Spleen (tissue), 11 donors: ENCODE measurements around the gene OARD1. TPM values are rescaled to one million over a fixed set of nuclear protein-coding genes. Genes with fewer than 3 reads are reported as not detected.
A peak's percentile ranks its signal among the peaks of the same experiment; 100 is the strongest.

Experiments used
- DNase-seq: peaks from one replicate; pipeline ENCODE4 v3.0.0-alpha.2; 2020
- H3K27ac ChIP-seq, 8 donors: fragments of 200-600 bp; sonication (generic) in 7 of 8; 1 replicate in 4 of 8; 2 replicates in 4 of 8; pipeline versions ENCODE4 v1.5.0 to v1.8.0; 2016 to 2021; ENCODE audit warnings: inconsistent platforms in 4 of 8, mild to moderate bottlenecking in 4 of 8, moderate library complexity in 1 of 8
- H3K27me3 ChIP-seq, 7 donors: fragments of 200-600 bp; sonication (generic) in 6 of 7; replicated peaks in 1 of 7; 1 replicate in 4 of 7; 2 replicates in 3 of 7; pipeline versions ENCODE4 v1.5.0 to v1.8.0; 2016 to 2021; ENCODE audit warnings: inconsistent platforms in 3 of 7, mild to moderate bottlenecking in 1 of 7
- H3K36me3 ChIP-seq, 6 donors: fragments of 200-600 bp; sonication (generic) in 5 of 6; 1 replicate in 4 of 6; 2 replicates in 2 of 6; pipeline versions ENCODE4 v1.5.0 to v1.8.0; 2016 to 2021; ENCODE audit warnings: inconsistent platforms in 2 of 6
- H3K4me1 ChIP-seq, 6 donors: fragments of 200-600 bp; sonication (generic) in 5 of 6; 1 replicate in 3 of 6; 2 replicates in 3 of 6; pipeline versions ENCODE4 v1.5.0 to v1.8.0; 2016 to 2021; ENCODE audit warnings: inconsistent platforms in 3 of 6
- H3K4me3 ChIP-seq, 8 donors: fragments of 200-600 bp; sonication (generic) in 7 of 8; 1 replicate in 4 of 8; 2 replicates in 4 of 8; pipeline versions ENCODE4 v1.5.0 to v1.8.0; 2016 to 2021; ENCODE audit warnings: inconsistent platforms in 4 of 8, mild to moderate bottlenecking in 4 of 8, moderate library complexity in 2 of 8
- H3K9me3 ChIP-seq, 8 donors: fragments of 200-600 bp; sonication (generic) in 7 of 8; 1 replicate in 4 of 8; 2 replicates in 4 of 8; pipeline versions ENCODE4 v1.5.0 to v1.8.0; 2016 to 2021; ENCODE audit warnings: inconsistent platforms in 4 of 8
- CTCF ChIP-seq, 11 experiments: fragments of 200-600 bp in 7 of 11; fragments of 450-650 bp in 4 of 11; sonication (generic) in 4 of 11; IDR thresholded peaks in 8 of 11; conservative IDR thresholded peaks in 3 of 11; 1 replicate in 7 of 11; 2 replicates in 4 of 11; pipeline versions ENCODE4 v1.4.0 to v1.8.0; 2016 to 2021; ENCODE audit warnings: antibody characterized with exemption in 11 of 11, inconsistent platforms in 4 of 11, mild to moderate bottlenecking in 1 of 11
- POLR2A ChIP-seq, 3 donors: fragments of 450-650 bp; IDR thresholded peaks; one replicate each; pipeline ENCODE4 v1.5.1; 2017; ENCODE audit warnings: antibody characterized with exemption in 3 of 3, mild to moderate bottlenecking in 1 of 3
- POLR2AphosphoS5 ChIP-seq, 3 donors: sonication (generic); formaldehyde crosslinking; IDR thresholded peaks; one replicate each; pipeline ENCODE4 v1.5.1; 2017; ENCODE audit warnings: antibody characterized with exemption in 3 of 3
- WGBS, 5 donors: extraction: QIAGEN DNeasy Blood & Tissue Kit in 3 of 5; methylation state at CpG; one replicate each; pipeline versions ENCODE4 v1.1.5 to v1.1.7; 2013 to 2018; 5-methylcytosine and 5-hydroxymethylcytosine counted together
- intact Hi-C: fragments of 100-400 bp; cut with DNase I; formaldehyde crosslinking; loops from one replicate; pipeline ENCODE4 v1.15.0; 2023; ENCODE audit warnings: low total_unique reads
- polyA plus RNA-seq, 3 donors: library from polyadenylated mRNA; stranded (reverse); fragments of 200-250 nt; gene quantifications; one replicate each; pipeline ENCODE4 v1.2.1, GENCODE V29; 2013
- total RNA-seq, 7 donors: library from RNA; depleted of rRNA in 3 of 7; stranded (reverse); fragments of >200 nt in 3 of 7; fragmentation: NEBNext Ultra II Directional in 4 of 7; extraction: Animal tissue kit (Norgen Biotek cat#: 25700) in 4 of 7; gene quantifications; one replicate each; pipeline versions ENCODE4 v1.1.0 to v1.2.1, GENCODE V29; 2016 to 2021
- donor health status: healthy with polysubstance abuse.
- donor health status: DM: no; HTN: no; CAD: no; lungs with moderate emphysema.
- donor health status: DM: no; HTN: no; CAD: no.
- donor health status: Bipolar disorder and iron deficiency.
- donor health status: healthy.
- donor health status: DM: no; HTN: no; CAD: no.
- donor health status: DM: yes; HTN: yes; CAD: no.

The OARD1 gene
- total and polyA plus RNA-seq, 10 donors = 20.7 to 41.4 (median 32.6) TPM

GRCh38 chr6:41078101-41078500 is 5.9 kb upstream of the OARD1 start:
- Histone ChIP-seq H3K27me3 (no peaks in the 10 kb centered on the region), H3K9me3 (no peaks in the 10 kb centered on the region), H3K27ac (no peak overlapping the region), H3K4me3 (no peak overlapping the region), H3K36me3 (peaks cover 0 to 44% (median 19%) of the 10 kb centered on the region in 6 donors), H3K4me1 (peaks cover 33 to 91% (median 52%) of the 10 kb centered on the region in 6 donors)
- no peak for TF ChIP-seq CTCF (IDR thresholded peaks at IDR 0.05 in 8 of 11, conservative IDR thresholded peaks at IDR 0.05 in 3 of 11)
- TF ChIP-seq POLR2AphosphoS5 (IDR thresholded peaks at IDR 0.05) = no peak
- TF ChIP-seq POLR2A (IDR thresholded peaks at IDR 0.05) = no peak
- DNase-seq = no peak
- 91 to 98% (median 96%) methylated on average over 3 of the region's 3 CpGs for whole genome bisulfite sequencing, 5 donors
- intact Hi-C loops = no loop called here

DNA sequence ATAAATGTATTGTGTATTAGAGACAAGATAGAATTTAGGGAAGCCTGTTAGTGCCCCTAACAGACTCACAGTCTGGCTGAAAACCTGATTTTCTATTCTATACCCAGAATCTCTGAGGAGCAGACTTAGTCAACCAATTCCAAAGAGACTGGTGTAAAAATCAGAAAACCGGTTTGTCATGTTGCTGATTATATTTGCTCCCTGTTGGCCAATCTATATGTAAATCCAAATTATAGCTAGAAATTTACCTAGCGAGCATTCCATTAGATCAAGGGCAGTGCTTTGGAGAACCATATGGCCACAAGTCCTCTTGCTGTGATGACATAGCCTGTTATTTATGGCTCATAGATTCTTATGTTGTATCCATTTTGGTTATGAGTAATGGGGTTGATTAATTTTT is 5.4 kb upstream of the OARD1 start:
- intact Hi-C loops = no loop called here
- H3K36me3 ChIP-seq = peaks cover 0 to 38% (median 19%) of the 10 kb centered on the region in 6 donors
- DNase-seq = no peak
- H3K9me3 ChIP-seq = no peaks in the 10 kb centered on the region
- H3K27me3 ChIP-seq = no peaks in the 10 kb centered on the region
- TF ChIP-seq CTCF (IDR thresholded peaks at IDR 0.05 in 8 of 11, conservative IDR thresholded peaks at IDR 0.05 in 3 of 11) (no peak), POLR2A (IDR thresholded peaks at IDR 0.05) (no peak), POLR2AphosphoS5 (IDR thresholded peaks at IDR 0.05) (no peak)
- WGBS, 5 donors = 87 to 96% (median 95%) methylated on average over 2 of the region's 2 CpGs
- no peak overlapping the region for H3K4me3 ChIP-seq
- H3K4me1 ChIP-seq = peaks cover 33 to 88% (median 52%) of the 10 kb centered on the region in 6 donors
- H3K27ac ChIP-seq = no peak overlapping the region

- no peak for DNase-seq
- Histone ChIP-seq H3K27ac (peak overlapping the region in 4 of 8 donors; percentile 99 to 100 (median 100)), H3K4me3 (no peak overlapping the region), H3K36me3 (peaks cover 0 to 23% (median 11%) of the 10 kb centered on the region in 6 donors), H3K4me1 (peaks cover 35 to 78% (median 50%) of the 10 kb centered on the region in 6 donors), H3K9me3 (no peaks in the 10 kb centered on the region), H3K27me3 (no peaks in the 10 kb centered on the region)
- WGBS, 5 donors = 87 to 94% (median 90%) methylated on average over 4 of the region's 4 CpGs
- no peak for TF ChIP-seq POLR2A (IDR thresholded peaks at IDR 0.05)
- TF ChIP-seq POLR2AphosphoS5 (IDR thresholded peaks at IDR 0.05) = no peak
- TF ChIP-seq CTCF (IDR thresholded peaks at IDR 0.05 in 8 of 11, conservative IDR thresholded peaks at IDR 0.05 in 3 of 11) = no peak
- intact Hi-C loops = no loop called here
Measured at GRCh38 chr6:41075651-41076626, 3.8 kb upstream of the OARD1 start.
